Measurements from ENCODE around the gene CCSER1.

Gene CCSER1

GRCh38 chr4:90112715-90113114 is 14.5 kb upstream of the CCSER1 start:
- Histone ChIP-seq H3K36me3 (ENCODE audit: control insufficient read depth, low read depth, low read length) (no peaks in the 10 kb centered on the region), H3K27me3 (ENCODE audit: control insufficient read depth, insufficient read depth, low read length) (no peaks in the 10 kb centered on the region), H3K9ac (ENCODE audit: low read length) (no peak overlapping the region), H3K4me3 (ENCODE audit: low read length) (no peak overlapping the region), H3K27ac (ENCODE audit: low read length) (no peak overlapping the region), H3K4me1 (ENCODE audit: control insufficient read depth, low read depth, low read length) (no peaks in the 10 kb centered on the region), H3K9me3 (ENCODE audit: control insufficient read depth, low read depth, low read length) (no peaks in the 10 kb centered on the region)

GRCh38 chr4:90113881-90114457 is 13.2 kb upstream of the CCSER1 start:
- Histone ChIP-seq H3K27ac (ENCODE audit: low read length) (no peak overlapping the region), H3K9ac (ENCODE audit: low read length) (no peak overlapping the region), H3K36me3 (ENCODE audit: control insufficient read depth, low read depth, low read length) (no peaks in the 10 kb centered on the region), H3K27me3 (ENCODE audit: control insufficient read depth, insufficient read depth, low read length) (no peaks in the 10 kb centered on the region), H3K4me3 (ENCODE audit: low read length) (no peak overlapping the region), H3K4me1 (ENCODE audit: control insufficient read depth, low read depth, low read length) (no peaks in the 10 kb centered on the region), H3K9me3 (ENCODE audit: control insufficient read depth, low read depth, low read length) (no peaks in the 10 kb centered on the region)

- Histone ChIP-seq H3K27ac (ENCODE audit: low read length) (no peak overlapping the region), H3K4me3 (ENCODE audit: low read length) (no peak overlapping the region), H3K27me3 (ENCODE audit: control insufficient read depth, insufficient read depth, low read length) (no peaks in the 10 kb centered on the region), H3K9me3 (ENCODE audit: control insufficient read depth, low read depth, low read length) (no peaks in the 10 kb centered on the region), H3K36me3 (ENCODE audit: control insufficient read depth, low read depth, low read length) (no peaks in the 10 kb centered on the region), H3K9ac (ENCODE audit: low read length) (no peak overlapping the region), H3K4me1 (ENCODE audit: control insufficient read depth, low read depth, low read length) (peaks cover 6% of the 10 kb centered on the region)
Measured at GRCh38 chr4:90118527-90119195, 8.5 kb upstream of the CCSER1 start.

GRCh38 chr4:90120037-90120436 is 7.2 kb upstream of the CCSER1 start:
- H3K36me3 ChIP-seq (ENCODE audit: control insufficient read depth, low read depth, low read length): no peaks in the 10 kb centered on the region
- H3K4me1 ChIP-seq (ENCODE audit: control insufficient read depth, low read depth, low read length): peaks cover 6% of the 10 kb centered on the region
- H3K27ac ChIP-seq (ENCODE audit: low read length): no peak overlapping the region
- no peaks in the 10 kb centered on the region for H3K9me3 ChIP-seq (ENCODE audit: control insufficient read depth, low read depth, low read length)
- H3K9ac ChIP-seq (ENCODE audit: low read length): no peak overlapping the region
- no peak overlapping the region for H3K4me3 ChIP-seq (ENCODE audit: low read length)
- no peaks in the 10 kb centered on the region for H3K27me3 ChIP-seq (ENCODE audit: control insufficient read depth, insufficient read depth, low read length)

GRCh38 chr4:90120815-90121214 is 6.4 kb upstream of the CCSER1 start:
- H3K9ac ChIP-seq (ENCODE audit: low read length): no peak overlapping the region
- H3K9me3 ChIP-seq (ENCODE audit: control insufficient read depth, low read depth, low read length): no peaks in the 10 kb centered on the region

GRCh38 chr4:90121676-90122354 is 5.4 kb upstream of the CCSER1 start:
- peaks cover 12% of the 10 kb centered on the region for H3K27me3 ChIP-seq (ENCODE audit: control insufficient read depth, insufficient read depth, low read length)
- no peak overlapping the region for H3K9ac ChIP-seq (ENCODE audit: low read length)
- no peak overlapping the region for H3K27ac ChIP-seq (ENCODE audit: low read length)
- no peak overlapping the region for H3K4me3 ChIP-seq (ENCODE audit: low read length)
- no peaks in the 10 kb centered on the region for H3K36me3 ChIP-seq (ENCODE audit: control insufficient read depth, low read depth, low read length)
- no peaks in the 10 kb centered on the region for H3K9me3 ChIP-seq (ENCODE audit: control insufficient read depth, low read depth, low read length)
- H3K4me1 ChIP-seq (ENCODE audit: control insufficient read depth, low read depth, low read length): peaks cover 9% of the 10 kb centered on the region

More at GRCh38 chr4:90120815-90121214, 6.4 kb upstream of the CCSER1 start:
- peaks cover 2% of the 10 kb centered on the region for H3K27me3 ChIP-seq (ENCODE audit: control insufficient read depth, insufficient read depth, low read length)
- H3K36me3 ChIP-seq (ENCODE audit: control insufficient read depth, low read depth, low read length): no peaks in the 10 kb centered on the region
- H3K4me1 ChIP-seq (ENCODE audit: control insufficient read depth, low read depth, low read length): peaks cover 6% of the 10 kb centered on the region
- no peak overlapping the region for H3K27ac ChIP-seq (ENCODE audit: low read length)
- no peak overlapping the region for H3K4me3 ChIP-seq (ENCODE audit: low read length)

- no peaks in the 10 kb centered on the region for H3K9me3 ChIP-seq (ENCODE audit: control insufficient read depth, low read depth, low read length)
- H3K36me3 ChIP-seq (ENCODE audit: control insufficient read depth, low read depth, low read length): no peaks in the 10 kb centered on the region
- H3K9ac ChIP-seq (ENCODE audit: low read length): no peak overlapping the region
- peaks cover 17% of the 10 kb centered on the region for H3K27me3 ChIP-seq (ENCODE audit: control insufficient read depth, insufficient read depth, low read length)
- H3K4me3 ChIP-seq (ENCODE audit: low read length): no peak overlapping the region
- H3K4me1 ChIP-seq (ENCODE audit: control insufficient read depth, low read depth, low read length): peaks cover 10% of the 10 kb centered on the region
- H3K27ac ChIP-seq (ENCODE audit: low read length): no peak overlapping the region
Measured at GRCh38 chr4:90122355-90122748, 4.8 kb upstream of the CCSER1 start.

- Histone ChIP-seq H3K4me1 (ENCODE audit: control insufficient read depth, low read depth, low read length) (peaks cover 16% of the 10 kb centered on the region), H3K9ac (ENCODE audit: low read length) (no peak overlapping the region), H3K4me3 (ENCODE audit: low read length) (no peak overlapping the region), H3K27ac (ENCODE audit: low read length) (no peak overlapping the region), H3K27me3 (ENCODE audit: control insufficient read depth, insufficient read depth, low read length) (peaks cover 36% of the 10 kb centered on the region), H3K9me3 (ENCODE audit: control insufficient read depth, low read depth, low read length) (no peaks in the 10 kb centered on the region), H3K36me3 (ENCODE audit: control insufficient read depth, low read depth, low read length) (no peaks in the 10 kb centered on the region)
Measured at GRCh38 chr4:90124276-90124675, 2.9 kb upstream of the CCSER1 start.

GRCh38 chr4:90126805-90127204 is 389 bp upstream of the CCSER1 start:
- Histone ChIP-seq H3K9ac (ENCODE audit: low read length) (no peak overlapping the region), H3K4me3 (ENCODE audit: low read length) (peak overlapping the region; percentile 90)

GRCh38 chr4:90127706-90128345 is 632 bp downstream of the CCSER1 start:
- Histone ChIP-seq H3K27ac (ENCODE audit: low read length) (no peak overlapping the region), H3K27me3 (ENCODE audit: control insufficient read depth, insufficient read depth, low read length) (peaks cover 42% of the 10 kb centered on the region), H3K9me3 (ENCODE audit: control insufficient read depth, low read depth, low read length) (no peaks in the 10 kb centered on the region), H3K9ac (ENCODE audit: low read length) (peak overlapping the region; percentile 45), H3K4me3 (ENCODE audit: low read length) (peak overlapping the region; percentile 90), H3K36me3 (ENCODE audit: control insufficient read depth, low read depth, low read length) (no peaks in the 10 kb centered on the region), H3K4me1 (ENCODE audit: control insufficient read depth, low read depth, low read length) (peaks cover 13% of the 10 kb centered on the region)

More at GRCh38 chr4:90126805-90127204, 389 bp upstream of the CCSER1 start:
- Histone ChIP-seq H3K36me3 (ENCODE audit: control insufficient read depth, low read depth, low read length) (no peaks in the 10 kb centered on the region), H3K4me1 (ENCODE audit: control insufficient read depth, low read depth, low read length) (peaks cover 15% of the 10 kb centered on the region), H3K27me3 (ENCODE audit: control insufficient read depth, insufficient read depth, low read length) (peaks cover 42% of the 10 kb centered on the region), H3K27ac (ENCODE audit: low read length) (no peak overlapping the region), H3K9me3 (ENCODE audit: control insufficient read depth, low read depth, low read length) (no peaks in the 10 kb centered on the region)

- Histone ChIP-seq H3K9ac (ENCODE audit: low read length) (no peak overlapping the region), H3K4me3 (ENCODE audit: low read length) (peak overlapping the region; percentile 90), H3K27ac (ENCODE audit: low read length) (no peak overlapping the region)
Measured at GRCh38 chr4:90128961-90129495, 1.8 kb downstream of the CCSER1 start.

More at GRCh38 chr4:90128961-90129495, 1.8 kb downstream of the CCSER1 start:
- no peaks in the 10 kb centered on the region for H3K36me3 ChIP-seq (ENCODE audit: control insufficient read depth, low read depth, low read length)
- H3K9me3 ChIP-seq (ENCODE audit: control insufficient read depth, low read depth, low read length): no peaks in the 10 kb centered on the region
- H3K4me1 ChIP-seq (ENCODE audit: control insufficient read depth, low read depth, low read length): peaks cover 10% of the 10 kb centered on the region
- peaks cover 42% of the 10 kb centered on the region for H3K27me3 ChIP-seq (ENCODE audit: control insufficient read depth, insufficient read depth, low read length)
